Measurements from ENCODE around the gene ATP8B4. TPM values are rescaled to one million over a fixed set of nuclear protein-coding genes. Genes with fewer than 3 reads are reported as not detected.
"Not testable (repeated sequence)": the region's sequence is repeated elsewhere in the genome, so short reads cannot be mapped to it uniquely, and the experiment has no call there.

The ATP8B4 gene
- total RNA-seq, 2 experiments from 2014 or later: 3.4 to 3.5 TPM

DNA sequence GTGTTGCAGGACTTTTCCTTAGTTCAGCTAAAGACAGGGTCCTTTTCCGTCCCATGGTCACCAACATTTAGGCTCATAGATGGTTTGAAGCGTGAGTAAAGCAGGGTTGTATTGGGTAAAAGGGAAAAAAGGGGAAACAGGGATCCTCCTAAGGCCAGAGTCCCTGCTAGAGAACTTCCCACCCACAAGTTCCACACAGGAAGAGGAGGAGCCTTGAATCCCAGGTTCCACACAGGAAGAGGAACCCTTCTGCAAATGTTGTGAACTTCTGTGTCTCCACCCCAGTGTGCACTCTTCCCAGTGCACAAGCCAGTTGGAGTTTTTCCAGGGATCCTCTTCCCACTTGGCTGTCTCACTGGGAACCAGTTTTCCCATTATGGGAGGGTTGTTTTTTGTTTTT, 27.6 kb upstream of the ATP8B4 start:
- H3K36me3 Mint-ChIP-seq: no peaks in the 10 kb centered on the region
- no peak overlapping the region for H3K4me3 Mint-ChIP-seq
- no peak for DNase-seq
- no peaks in the 10 kb centered on the region for H3K9me3 Mint-ChIP-seq
- no peak overlapping the region for H3K27ac Mint-ChIP-seq
- peaks cover 9% of the 10 kb centered on the region for H3K4me1 Mint-ChIP-seq
- H3K27me3 Mint-ChIP-seq: no peaks in the 10 kb centered on the region

DNA sequence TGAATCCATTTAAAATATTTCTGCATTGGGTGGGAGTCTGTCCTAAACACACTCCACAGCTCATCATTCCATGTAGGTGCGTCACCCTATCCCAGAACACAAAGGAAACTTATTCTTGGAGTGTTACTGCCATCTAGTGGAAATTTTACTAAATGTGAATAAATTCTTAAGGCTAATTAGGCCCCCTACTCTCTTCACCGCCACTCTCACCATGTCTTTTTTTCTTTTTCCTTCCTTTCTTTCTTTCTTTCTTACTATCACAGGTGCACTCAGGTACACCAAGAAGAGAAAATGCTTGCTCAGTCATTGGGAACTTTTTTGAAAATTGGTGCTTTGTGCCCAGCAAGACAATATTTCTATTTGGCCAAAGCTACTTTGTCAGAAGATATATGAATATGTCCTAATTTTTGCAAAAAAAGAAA, 26.4 kb upstream of the ATP8B4 start:
- no peaks in the 10 kb centered on the region for H3K9me3 Mint-ChIP-seq
- no peaks in the 10 kb centered on the region for H3K36me3 Mint-ChIP-seq
- H3K4me3 Mint-ChIP-seq: no peak overlapping the region
- H3K27me3 Mint-ChIP-seq: no peaks in the 10 kb centered on the region
- DNase-seq: no peak
- H3K4me1 Mint-ChIP-seq: peaks cover 8% of the 10 kb centered on the region
- no peak overlapping the region for H3K27ac Mint-ChIP-seq

DNA sequence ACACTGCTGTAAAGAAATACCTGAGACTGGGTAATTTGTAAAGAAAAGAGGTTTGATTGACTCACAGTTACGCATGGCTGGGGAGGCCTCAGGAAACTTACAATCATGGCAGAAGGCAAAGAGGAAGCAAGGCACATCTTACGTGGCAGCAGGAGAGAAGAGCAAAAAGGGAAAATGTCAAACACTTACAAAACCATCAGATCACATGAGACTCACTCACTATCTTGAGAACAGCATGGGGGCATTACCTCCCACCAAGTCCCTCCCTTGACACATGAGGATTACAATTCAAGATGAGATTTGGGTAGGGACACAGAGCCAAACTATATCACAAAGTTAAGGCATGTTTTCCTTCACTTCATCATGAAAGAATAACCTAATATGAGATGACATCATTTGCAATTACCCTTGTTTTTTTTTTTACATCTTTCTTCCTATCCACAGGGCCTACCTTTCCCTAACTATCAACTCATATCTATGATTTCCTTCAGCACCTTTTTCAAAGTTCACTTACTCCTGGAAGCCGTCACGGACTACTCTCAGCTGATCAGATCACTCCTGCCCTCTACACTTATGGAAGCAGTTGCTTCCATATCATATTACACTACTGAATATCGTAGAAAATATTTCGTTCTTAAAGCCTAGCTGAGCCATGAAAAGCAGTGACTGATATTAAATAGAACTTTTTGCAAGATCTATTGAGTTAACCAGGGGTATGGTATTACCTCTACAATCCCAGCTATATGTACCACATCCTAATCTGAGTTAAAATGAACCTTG, 25.5 kb upstream of the ATP8B4 start:
- no peak for DNase-seq
- H3K27ac Mint-ChIP-seq: no peak overlapping the region
- H3K27me3 Mint-ChIP-seq: no peaks in the 10 kb centered on the region
- H3K4me3 Mint-ChIP-seq: no peak overlapping the region
- no peaks in the 10 kb centered on the region for H3K9me3 Mint-ChIP-seq
- H3K36me3 Mint-ChIP-seq: no peaks in the 10 kb centered on the region
- H3K4me1 Mint-ChIP-seq: peaks cover 4% of the 10 kb centered on the region

DNA sequence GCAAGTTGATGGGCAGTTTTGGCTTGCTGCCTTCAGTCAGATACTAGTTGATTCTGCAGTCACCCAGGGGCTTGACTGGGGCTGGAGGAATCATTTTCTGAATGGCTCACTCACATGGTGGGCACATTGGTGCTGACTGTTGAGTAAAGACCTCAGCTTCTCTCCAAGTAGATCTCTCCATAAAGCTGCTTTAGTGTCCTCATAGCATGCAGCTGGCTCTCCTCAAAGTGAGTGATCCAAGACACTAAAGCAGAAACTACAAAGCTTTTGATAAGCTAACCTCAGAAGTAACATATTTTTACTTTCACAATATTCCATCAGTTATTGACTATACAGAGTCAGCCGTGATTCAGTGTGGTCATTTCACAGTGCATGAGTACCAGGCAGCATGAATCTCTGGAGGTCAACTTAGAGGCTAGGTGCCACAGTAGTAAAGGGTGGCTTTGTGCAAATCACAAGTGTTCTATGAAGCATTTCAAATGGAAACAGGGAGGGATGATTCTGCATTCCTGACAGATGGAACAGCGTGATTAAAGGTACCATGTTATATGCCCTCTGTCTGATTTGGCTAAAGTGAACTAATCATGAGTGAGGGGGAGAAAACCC, 24.3 kb upstream of the ATP8B4 start:
- Mint-ChIP-seq H3K9me3 (no peaks in the 10 kb centered on the region), H3K27ac (no peak overlapping the region), H3K27me3 (no peaks in the 10 kb centered on the region), H3K36me3 (no peaks in the 10 kb centered on the region), H3K4me3 (no peak overlapping the region), H3K4me1 (peaks cover 4% of the 10 kb centered on the region)
- DNase-seq: no peak

DNA sequence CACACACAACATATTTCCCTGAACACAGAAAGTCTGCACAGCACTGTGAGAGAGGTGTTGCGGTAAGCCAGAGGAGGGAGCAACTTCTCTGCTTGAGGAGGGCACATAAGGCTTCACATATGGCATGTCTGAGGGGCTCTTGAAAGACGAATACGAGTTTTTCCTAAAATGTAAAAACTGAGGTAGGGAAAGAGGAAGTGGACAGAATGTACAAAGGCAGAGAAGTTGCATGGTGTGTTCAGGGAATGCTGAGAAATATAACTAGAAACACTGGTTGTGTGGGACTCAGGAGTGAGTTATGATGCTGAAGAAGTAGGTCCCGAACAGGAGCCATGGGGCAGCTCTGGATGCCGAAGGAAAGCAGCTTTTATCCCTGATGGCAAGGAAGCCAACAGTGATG, 22.8 kb upstream of the ATP8B4 start:
- Mint-ChIP-seq H3K27ac (no peak overlapping the region), H3K4me1 (peaks cover 17% of the 10 kb centered on the region)

DNA sequence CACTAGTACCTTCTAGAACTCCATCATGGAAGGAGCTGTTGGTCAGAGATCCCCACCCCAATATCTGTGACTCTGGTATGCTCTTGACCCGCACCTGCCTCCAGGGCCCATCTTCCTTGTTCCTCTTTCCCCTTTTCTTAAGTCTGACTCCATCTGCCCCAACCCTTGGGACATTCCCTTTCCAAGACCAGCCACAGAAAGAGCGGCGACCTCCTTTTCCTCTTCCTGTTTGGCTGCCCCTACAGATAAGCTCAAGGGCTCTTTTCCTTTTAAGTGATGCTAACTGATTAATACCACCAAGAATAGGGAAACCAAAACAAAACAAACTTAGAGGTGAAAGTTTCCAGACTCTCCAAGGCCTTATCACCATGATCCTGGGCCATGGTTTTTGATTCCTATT, 21.9 kb upstream of the ATP8B4 start:
- Mint-ChIP-seq H3K4me3 (no peak overlapping the region), H3K27me3 (peaks cover under 1% of the 10 kb centered on the region), H3K27ac (no peak overlapping the region), H3K36me3 (peaks cover 3% of the 10 kb centered on the region), H3K9me3 (no peaks in the 10 kb centered on the region), H3K4me1 (peaks cover 22% of the 10 kb centered on the region)
- DNase-seq: no peak

More for the DNA sequence above, 22.8 kb upstream of the ATP8B4 start:
- Mint-ChIP-seq H3K9me3 (no peaks in the 10 kb centered on the region), H3K4me3 (no peak overlapping the region), H3K27me3 (no peaks in the 10 kb centered on the region), H3K36me3 (no peaks in the 10 kb centered on the region)
- no peak for DNase-seq

DNA sequence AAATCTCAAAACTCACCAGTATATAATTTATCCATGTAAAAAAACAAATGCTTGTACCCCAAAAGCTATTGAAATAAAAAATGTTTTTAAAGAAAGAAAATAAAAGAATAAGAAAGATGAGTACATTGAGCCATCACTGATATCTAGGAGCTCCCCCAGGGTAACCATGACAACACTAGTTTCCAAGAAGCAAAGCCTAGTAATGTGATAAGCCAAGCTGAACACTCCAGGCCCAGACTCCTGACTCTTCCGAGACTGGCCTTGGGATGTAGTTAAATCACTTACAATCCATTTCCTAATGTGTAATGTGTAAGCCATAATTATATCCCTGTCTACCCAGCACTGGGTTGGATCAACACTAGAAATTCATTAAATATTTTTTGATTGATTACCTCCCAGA, 21.1 kb upstream of the ATP8B4 start:
- Mint-ChIP-seq H3K4me3 (no peak overlapping the region), H3K4me1 (peaks cover 28% of the 10 kb centered on the region), H3K27ac (no peak overlapping the region)

DNA sequence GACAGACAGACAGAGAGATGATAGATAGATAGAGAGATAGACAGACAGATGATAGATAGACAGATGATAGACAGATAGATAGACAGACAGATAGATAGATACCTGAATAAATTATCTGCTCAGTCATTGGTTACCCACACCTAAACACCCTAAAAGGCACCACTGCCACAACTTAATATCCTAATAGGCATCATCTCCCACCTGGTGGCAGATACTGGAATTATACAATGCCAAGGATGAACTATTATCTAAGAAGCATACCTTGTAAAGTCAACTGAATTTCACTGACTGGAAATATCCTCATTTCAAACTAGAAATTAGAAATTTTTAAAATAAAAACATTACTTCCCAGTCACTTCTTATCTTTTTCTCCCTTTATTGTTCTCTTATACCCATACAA, 19.4 kb upstream of the ATP8B4 start:
- Mint-ChIP-seq H3K9me3 (no peaks in the 10 kb centered on the region), H3K27me3 (peaks cover 3% of the 10 kb centered on the region), H3K36me3 (peaks cover 5% of the 10 kb centered on the region), H3K4me1 (peaks cover 35% of the 10 kb centered on the region), H3K4me3 (no peak overlapping the region), H3K27ac (no peak overlapping the region)
- DNase-seq: no peak

More for the DNA sequence above, 21.1 kb upstream of the ATP8B4 start:
- H3K27me3 Mint-ChIP-seq: peaks cover 3% of the 10 kb centered on the region
- no peaks in the 10 kb centered on the region for H3K9me3 Mint-ChIP-seq
- no peak for DNase-seq
- H3K36me3 Mint-ChIP-seq: peaks cover 5% of the 10 kb centered on the region

DNA sequence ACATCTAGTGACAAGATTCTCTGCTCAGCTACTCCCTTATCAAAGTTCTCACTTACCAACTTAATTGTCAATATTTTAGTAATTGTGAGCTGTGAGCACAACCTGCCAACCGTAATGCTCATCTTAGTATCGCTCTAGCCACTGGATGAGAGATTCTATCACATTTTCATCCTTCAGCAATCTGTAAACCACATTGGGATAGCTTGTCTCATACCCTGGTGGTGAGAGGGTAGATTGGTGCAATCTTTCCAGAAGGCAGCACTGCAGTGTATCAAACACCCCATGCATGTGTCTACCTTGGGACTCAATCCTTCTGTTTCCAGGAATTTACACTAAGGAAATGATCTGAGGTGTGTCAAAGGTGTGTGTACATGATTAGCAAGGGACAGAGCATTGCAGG, 18.9 kb upstream of the ATP8B4 start:
- Mint-ChIP-seq H3K27me3 (peaks cover 3% of the 10 kb centered on the region), H3K4me1 (peaks cover 35% of the 10 kb centered on the region), H3K27ac (no peak overlapping the region), H3K9me3 (no peaks in the 10 kb centered on the region), H3K4me3 (no peak overlapping the region), H3K36me3 (peaks cover 5% of the 10 kb centered on the region)
- DNase-seq: no peak

DNA sequence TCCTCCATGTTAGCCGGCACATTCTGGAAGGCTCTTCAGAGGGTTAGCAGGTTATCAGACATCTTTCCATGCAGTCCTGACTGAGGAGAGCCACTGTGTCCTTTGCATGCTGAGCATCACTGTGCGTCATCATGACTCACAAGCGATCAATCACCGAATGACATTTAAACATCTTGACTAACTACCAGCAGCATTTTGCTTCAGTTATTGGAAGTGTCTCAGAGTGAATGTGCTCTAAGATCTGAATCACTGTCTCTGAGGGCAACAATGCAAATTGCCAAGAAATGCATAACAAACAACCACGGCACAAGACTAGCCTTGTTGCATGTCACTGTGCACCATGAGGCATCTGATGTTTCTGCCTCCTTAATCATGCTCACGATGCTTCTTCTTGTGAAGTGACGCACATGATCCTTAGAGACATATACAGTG, 18.3 kb upstream of the ATP8B4 start:
- Mint-ChIP-seq H3K27ac (peak overlapping the region; percentile 80), H3K27me3 (peaks cover 3% of the 10 kb centered on the region), H3K4me1 (peaks cover 35% of the 10 kb centered on the region), H3K9me3 (peaks cover 4% of the 10 kb centered on the region), H3K4me3 (no peak overlapping the region), H3K36me3 (peaks cover 9% of the 10 kb centered on the region)
- DNase-seq: peak; percentile 18

DNA sequence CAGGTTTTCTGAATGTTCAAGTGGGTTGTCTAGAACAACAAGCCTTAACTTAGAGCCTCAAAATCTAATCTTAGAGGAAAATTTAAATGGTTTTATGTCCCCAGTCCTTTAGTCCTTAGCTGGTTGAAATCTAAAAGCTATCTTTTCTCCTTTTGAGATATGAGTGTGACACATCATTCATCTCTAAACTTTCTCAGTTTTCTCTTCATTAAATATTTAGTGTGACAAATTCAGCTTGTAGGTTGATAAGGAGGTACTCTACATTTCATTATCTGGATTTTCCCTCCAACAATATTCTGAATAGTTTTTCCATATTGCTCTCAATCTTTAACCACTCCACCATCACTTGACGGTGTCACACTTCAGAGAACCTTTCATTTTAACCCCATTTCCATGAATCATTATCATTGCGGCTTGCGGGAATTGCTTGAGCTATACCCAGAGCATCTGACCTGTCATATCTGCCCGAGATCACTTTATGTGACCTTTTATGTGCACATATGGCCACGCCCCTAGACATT, 16.1 kb upstream of the ATP8B4 start:
- DNase-seq: peak; percentile 62
- peaks cover 11% of the 10 kb centered on the region for H3K36me3 Mint-ChIP-seq
- peaks cover 6% of the 10 kb centered on the region for H3K9me3 Mint-ChIP-seq
- peak overlapping the region; percentile 32 for H3K4me3 Mint-ChIP-seq
- H3K27me3 Mint-ChIP-seq: peaks cover 3% of the 10 kb centered on the region
- peak overlapping the region; percentile 88 for H3K27ac Mint-ChIP-seq
- H3K4me1 Mint-ChIP-seq: peaks cover 35% of the 10 kb centered on the region

DNA sequence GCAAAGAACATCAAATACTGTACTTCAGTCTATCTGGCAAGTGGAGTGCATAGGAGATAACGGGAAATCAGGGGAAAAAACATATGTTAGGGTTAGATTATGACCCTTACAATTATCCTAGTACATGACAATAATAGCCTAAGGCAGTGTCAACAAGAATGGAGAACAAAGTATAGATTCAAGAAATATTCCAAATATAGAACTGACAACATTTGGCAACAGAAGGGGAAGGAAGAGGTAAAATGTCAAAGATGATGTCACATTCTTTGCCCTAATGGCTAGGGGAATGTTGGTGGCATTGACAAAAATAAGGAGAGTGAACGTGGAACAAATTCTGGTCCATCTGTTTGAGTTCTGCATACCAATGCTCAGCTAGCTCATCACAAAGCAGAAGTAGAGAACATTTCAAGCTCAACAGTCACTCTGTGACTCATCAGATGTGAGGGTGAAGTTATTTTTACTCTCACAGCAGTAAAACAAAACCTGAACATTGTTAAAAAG, 15.5 kb upstream of the ATP8B4 start:
- no peak for DNase-seq
- H3K4me3 Mint-ChIP-seq: peak overlapping the region; percentile 16
- peaks cover 3% of the 10 kb centered on the region for H3K27me3 Mint-ChIP-seq
- H3K36me3 Mint-ChIP-seq: peaks cover 11% of the 10 kb centered on the region
- peak overlapping the region; percentile 88 for H3K27ac Mint-ChIP-seq
- H3K9me3 Mint-ChIP-seq: peaks cover 6% of the 10 kb centered on the region
- peaks cover 35% of the 10 kb centered on the region for H3K4me1 Mint-ChIP-seq

DNA sequence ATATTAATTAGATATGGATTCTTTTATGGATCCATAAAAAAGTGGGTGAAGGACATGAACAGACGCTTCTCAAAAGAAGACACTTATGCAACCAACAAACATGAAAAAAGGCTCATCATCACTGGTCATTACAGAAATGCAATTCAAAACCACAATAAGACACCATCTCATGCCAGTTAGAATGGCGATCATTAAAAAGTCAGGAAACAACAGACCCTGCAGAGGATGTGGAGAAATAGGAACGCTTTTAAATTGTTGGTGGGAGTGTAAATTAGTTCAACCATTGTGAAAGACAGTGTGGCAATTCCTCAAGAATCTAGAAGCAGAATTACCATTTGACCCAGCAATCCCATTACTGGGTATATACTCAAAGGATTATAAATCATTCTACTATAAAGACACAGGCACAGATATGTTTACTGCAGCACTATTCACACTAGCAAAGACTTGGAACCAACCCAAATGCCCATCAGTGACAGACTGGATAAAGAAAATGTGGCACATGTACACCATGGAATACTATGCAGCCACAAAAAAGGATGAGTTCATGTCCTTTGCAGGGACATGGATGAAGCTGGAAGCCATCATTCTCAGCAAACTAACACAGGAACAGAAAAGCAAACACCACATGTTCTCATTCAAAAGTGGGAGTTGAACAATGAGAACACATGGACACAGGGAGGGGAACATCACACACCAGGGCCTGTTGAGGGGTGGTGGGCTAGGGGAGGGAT, 13.4 kb upstream of the ATP8B4 start:
- H3K4me3 Mint-ChIP-seq: not testable (repeated sequence)

DNA sequence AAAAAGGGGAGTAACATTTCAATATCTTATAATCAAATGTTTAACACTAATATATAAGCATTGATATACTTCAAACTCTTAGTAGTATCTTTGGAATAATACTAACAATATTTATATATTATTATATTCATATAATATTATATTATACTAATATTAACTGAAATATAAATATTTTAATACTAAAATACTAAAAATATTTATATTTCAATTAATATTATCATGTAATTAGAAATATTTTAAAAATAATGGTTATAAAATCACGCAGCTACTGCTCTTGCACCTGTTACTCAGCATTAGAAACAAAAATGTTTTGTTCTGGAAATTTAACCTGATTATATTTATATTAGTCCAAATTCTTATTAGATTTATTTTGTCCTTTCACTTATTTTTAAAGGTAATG, 12.6 kb upstream of the ATP8B4 start:
- no peak overlapping the region for H3K27ac Mint-ChIP-seq
- peaks cover 6% of the 10 kb centered on the region for H3K9me3 Mint-ChIP-seq
- DNase-seq: no peak
- H3K4me1 Mint-ChIP-seq: peaks cover 22% of the 10 kb centered on the region
- peaks cover 3% of the 10 kb centered on the region for H3K27me3 Mint-ChIP-seq
- no peak overlapping the region for H3K4me3 Mint-ChIP-seq
- H3K36me3 Mint-ChIP-seq: peaks cover 11% of the 10 kb centered on the region

More for the DNA sequence above, 13.4 kb upstream of the ATP8B4 start:
- peaks cover 28% of the 10 kb centered on the region for H3K4me1 Mint-ChIP-seq
- peaks cover 11% of the 10 kb centered on the region for H3K36me3 Mint-ChIP-seq
- not testable (repeated sequence) for H3K9me3 Mint-ChIP-seq, H3K27me3 Mint-ChIP-seq, DNase-seq, H3K27ac Mint-ChIP-seq

DNA sequence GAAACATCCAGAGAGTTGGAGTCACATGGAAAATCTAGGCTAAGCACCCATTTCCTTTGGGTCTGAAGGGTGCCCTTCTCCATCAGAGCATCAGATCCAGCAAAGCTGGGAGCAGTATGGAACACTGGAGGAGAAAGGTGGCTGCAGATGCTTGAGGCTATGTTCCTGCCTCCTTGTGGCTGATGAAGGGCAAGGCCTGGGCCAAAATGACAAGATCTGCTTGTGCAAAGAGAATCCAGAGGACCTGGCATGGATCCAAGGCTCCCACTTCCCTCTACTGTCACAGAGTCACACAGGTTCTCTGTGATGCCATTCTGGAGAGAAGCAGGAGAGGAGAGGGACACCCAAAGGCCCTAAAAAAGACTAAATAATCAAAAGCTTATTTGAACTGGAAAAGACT, 9.2 kb upstream of the ATP8B4 start:
- Mint-ChIP-seq H3K4me1 (peaks cover 10% of the 10 kb centered on the region), H3K27me3 (peaks cover 5% of the 10 kb centered on the region), H3K27ac (no peak overlapping the region), H3K36me3 (peaks cover 13% of the 10 kb centered on the region), H3K4me3 (no peak overlapping the region), H3K9me3 (peaks cover 12% of the 10 kb centered on the region)
- DNase-seq: no peak

Data from activated naive CD8-positive, alpha-beta T cell treated with anti-CD3 and anti-CD28 coated beads for 36 hours (primary cell).